ENCODE data around the gene NXT1.

- no peak for TF ChIP-seq POLR2A (IDR thresholded peaks at IDR 0.05; ENCODE audit: low read depth, low read length)
- no peak for TF ChIP-seq POLR2AphosphoS5 (IDR thresholded peaks at IDR 0.05; ENCODE audit: low read depth, low read length)
These were observed 9.5 kb upstream of the NXT1 start for GRCh38 chr20:23341073-23341472.

Measured in GM12891 (cell line).